OCI-LY7 (cell line): ENCODE data around the gene SLC13A2. TPM values are rescaled to one million over a fixed set of nuclear protein-coding genes. Genes with fewer than 3 reads are reported as not detected.

Experiments
- BruUV-seq: library from RNA; stranded (reverse); fragments of 400-500 nt; replicated peaks from 2 replicates; lab custom pipeline; 2021; lab: Mats Ljungman, UMichigan
- CTCF ChIA-PET: fragments of 300-600 bp; sonication (Branson Sonifier 250); formaldehyde crosslinking; loops from one replicate; lab custom pipeline; 2022; ENCODE audit warnings: antibody characterized with exemption; ENCODE audit not compliant: unreplicated experiment; lab: Charles Lee
- POLR2A ChIA-PET: fragments of 300-600 bp; sonication (Branson Sonifier 250); formaldehyde crosslinking; loops from one replicate; lab custom pipeline; 2022; ENCODE audit warnings: antibody characterized with exemption; lab: Charles Lee
- DNase-seq: peaks from one replicate; pipeline ENCODE4 v3.0.0-alpha.2; 2015; ENCODE audit warnings: low spot score
- H2AFZ ChIP-seq: fragments of 200-600 bp; sonication (generic), shearing (Covaris generic); 2 replicates; pipeline ENCODE4 v1.6.1; 2014; ENCODE audit warnings: mild to moderate bottlenecking, antibody characterized with exemption, low read length, moderate library complexity
- H3K27ac ChIP-seq: fragments of 200-600 bp; sonication (generic); 2 replicates; pipeline ENCODE4 v1.5.1; 2014; ENCODE audit warnings: mixed run types, low read depth, mild to moderate bottlenecking, moderate library complexity, low read length, inconsistent platforms; ENCODE audit not compliant: poor library complexity, severe bottlenecking
- H3K36me3 ChIP-seq: fragments of 200-600 bp; sonication (generic); 2 replicates; pipeline ENCODE4 v1.6.1; 2014; ENCODE audit warnings: mild to moderate bottlenecking, antibody characterized with exemption, low read length, moderate library complexity, mixed read lengths; ENCODE audit not compliant: insufficient read depth
- H3K4me1 ChIP-seq: fragments of 200-600 bp; sonication (generic); 2 replicates; pipeline ENCODE4 v1.5.1; 2014; ENCODE audit warnings: mild to moderate bottlenecking, low read length; ENCODE audit not compliant: insufficient read depth, poor library complexity, severe bottlenecking
- H3K4me2 ChIP-seq: fragments of 200-600 bp; sonication (generic); 2 replicates; pipeline ENCODE4 v1.6.1; 2014; ENCODE audit warnings: mild to moderate bottlenecking, low read length
- H3K4me3 ChIP-seq: fragments of 200-600 bp; sonication (generic); 2 replicates; pipeline ENCODE4 v1.5.1; 2014; ENCODE audit warnings: mild to moderate bottlenecking, low read depth, low read length; ENCODE audit not compliant: poor library complexity, severe bottlenecking
- H3K79me2 ChIP-seq: fragments of 200-600 bp; sonication (generic); 2 replicates; pipeline ENCODE4 v1.6.1; 2016; ENCODE audit warnings: low read depth, mild to moderate bottlenecking, low read length, moderate library complexity, mixed read lengths; ENCODE audit not compliant: insufficient read depth
- H3K9me2 ChIP-seq: fragments of 200-600 bp; sonication (generic); 2 replicates; pipeline ENCODE4 v1.6.1; 2016; ENCODE audit warnings: mild to moderate bottlenecking, low read length, mixed read lengths; ENCODE audit not compliant: insufficient read depth
- H3K9me3 ChIP-seq: fragments of 200-600 bp; sonication (generic); 2 replicates; pipeline ENCODE4 v1.6.1; 2014; ENCODE audit warnings: mild to moderate bottlenecking, mixed run types, low read length, mixed read lengths
- H4K20me1 ChIP-seq: fragments of 200-600 bp; sonication (generic); 2 replicates; pipeline ENCODE4 v1.6.1; 2014; ENCODE audit warnings: mild to moderate bottlenecking, antibody characterized with exemption, low read length, moderate library complexity, mixed read lengths; ENCODE audit not compliant: insufficient read depth
- EZH2phosphoT487 ChIP-seq: fragments of 200-600 bp; sonication (generic); IDR thresholded peaks from 2 replicates; pipeline ENCODE4 v1.6.1; 2018; ENCODE audit warnings: low read depth, borderline replicate concordance, mild to moderate bottlenecking, mixed run types, antibody characterized with exemption, low read length, moderate library complexity, mixed read lengths
- intact Hi-C: fragments of 100-400 bp; cut with micrococcal nuclease; formaldehyde crosslinking; loops from one replicate; pipeline ENCODE4 v1.10.0; 2022; ENCODE audit not compliant: unreplicated experiment
- total RNA-seq, 2 experiments: library from RNA; depleted of rRNA in 1 of 2; stranded (reverse); fragments of >200 nt in 1 of 2; shearing (Covaris generic) in 1 of 2; gene quantifications; 2 replicates each; pipeline ENCODE4 v1.2.3, GENCODE V29; 2014 to 2022
- TF ChIP-seq, protein P1 (sequence below): fragments of 200-600 bp; sonication (generic); conservative IDR thresholded peaks from 2 replicates; pipeline ENCODE4 v1.5.1; 2014; ENCODE audit warnings: mild to moderate bottlenecking, antibody characterized with exemption, low read length, moderate library complexity, mixed read lengths

SLC13A2 gene
- total RNA-seq, 2 experiments from 2014 or later: not detected

- Histone ChIP-seq H2AFZ (no peak overlapping the region), H3K4me3 (no peak overlapping the region), H3K4me2 (no peak overlapping the region), H3K4me1 (no peaks in the 10 kb centered on the region), H3K9me2 (no peaks in the 10 kb centered on the region), H3K36me3 (no peaks in the 10 kb centered on the region), H3K27ac (no peak overlapping the region), H4K20me1 (no peaks in the 10 kb centered on the region), H3K79me2 (no peaks in the 10 kb centered on the region), H3K9me3 (no peaks in the 10 kb centered on the region)
- TF ChIP-seq, protein P1, sequence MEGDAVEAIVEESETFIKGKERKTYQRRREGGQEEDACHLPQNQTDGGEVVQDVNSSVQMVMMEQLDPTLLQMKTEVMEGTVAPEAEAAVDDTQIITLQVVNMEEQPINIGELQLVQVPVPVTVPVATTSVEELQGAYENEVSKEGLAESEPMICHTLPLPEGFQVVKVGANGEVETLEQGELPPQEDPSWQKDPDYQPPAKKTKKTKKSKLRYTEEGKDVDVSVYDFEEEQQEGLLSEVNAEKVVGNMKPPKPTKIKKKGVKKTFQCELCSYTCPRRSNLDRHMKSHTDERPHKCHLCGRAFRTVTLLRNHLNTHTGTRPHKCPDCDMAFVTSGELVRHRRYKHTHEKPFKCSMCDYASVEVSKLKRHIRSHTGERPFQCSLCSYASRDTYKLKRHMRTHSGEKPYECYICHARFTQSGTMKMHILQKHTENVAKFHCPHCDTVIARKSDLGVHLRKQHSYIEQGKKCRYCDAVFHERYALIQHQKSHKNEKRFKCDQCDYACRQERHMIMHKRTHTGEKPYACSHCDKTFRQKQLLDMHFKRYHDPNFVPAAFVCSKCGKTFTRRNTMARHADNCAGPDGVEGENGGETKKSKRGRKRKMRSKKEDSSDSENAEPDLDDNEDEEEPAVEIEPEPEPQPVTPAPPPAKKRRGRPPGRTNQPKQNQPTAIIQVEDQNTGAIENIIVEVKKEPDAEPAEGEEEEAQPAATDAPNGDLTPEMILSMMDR: no peak
- TF ChIP-seq EZH2phosphoT487: no peak
- CTCF ChIA-PET: no interaction called here
- intact Hi-C loops: no loop called here
- no TSS peak for BruUV-seq
- POLR2A ChIA-PET: no interaction called here
- no peak for DNase-seq
Measured at GRCh38 chr17:28477928-28478327, 4.5 kb downstream of the SLC13A2 start.

DNA sequence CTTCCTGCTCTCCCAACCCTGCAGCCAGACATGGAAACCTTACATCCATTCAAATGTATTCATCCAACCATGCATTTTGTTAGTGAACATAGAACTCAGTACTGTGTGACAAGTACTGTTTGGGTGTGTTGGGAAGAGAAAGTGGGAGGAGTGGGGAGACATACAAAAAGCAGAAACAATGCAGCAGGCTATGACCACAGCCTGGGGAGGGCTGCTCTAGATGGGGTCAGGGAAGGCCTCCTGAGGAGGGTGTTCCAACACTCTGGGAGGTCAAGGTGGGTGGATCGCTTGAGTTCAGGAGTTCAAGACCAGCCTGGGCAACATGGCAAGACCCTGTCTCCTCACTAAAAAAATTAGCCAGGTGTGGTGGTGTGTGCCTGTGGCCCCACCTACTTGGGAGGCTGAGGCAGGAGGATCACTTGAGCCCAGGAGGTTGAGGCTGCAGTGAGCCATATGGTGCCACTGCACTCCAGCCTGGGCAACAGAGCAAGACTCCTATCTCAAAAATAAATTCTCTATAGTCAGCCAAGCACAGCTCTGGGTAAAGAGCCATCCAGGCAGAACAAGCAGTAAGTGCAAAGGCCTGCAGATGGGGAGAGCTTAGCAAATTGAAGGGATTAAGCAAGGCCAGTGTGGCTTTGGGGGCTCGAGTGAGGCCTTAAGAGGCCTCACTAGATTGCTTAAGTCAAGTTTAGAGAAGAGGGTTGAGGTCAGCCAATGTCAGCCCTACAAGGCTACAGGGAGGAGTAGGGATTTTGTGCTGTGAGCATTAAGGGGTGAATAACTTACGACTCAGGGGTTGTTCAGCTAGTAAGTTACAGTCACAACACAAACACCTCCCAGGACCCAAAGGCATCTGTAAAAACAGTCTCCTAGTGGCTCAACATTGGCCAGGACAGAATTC lies 5.5 kb downstream of the SLC13A2 start:
- CTCF ChIA-PET: no interaction called here

More for the DNA sequence above, 5.5 kb downstream of the SLC13A2 start:
- H3K9me2 ChIP-seq: no peaks in the 10 kb centered on the region
- TF ChIP-seq, protein P1: no peak
- no peak for TF ChIP-seq EZH2phosphoT487
- intact Hi-C loops: no loop called here
- DNase-seq: no peak
- no peak overlapping the region for H3K4me2 ChIP-seq
- no peaks in the 10 kb centered on the region for H3K79me2 ChIP-seq
- no TSS peak for BruUV-seq
- POLR2A ChIA-PET: no interaction called here
- no peak overlapping the region for H3K27ac ChIP-seq
- H3K36me3 ChIP-seq: no peaks in the 10 kb centered on the region
- H3K4me1 ChIP-seq: no peaks in the 10 kb centered on the region
- no peak overlapping the region for H2AFZ ChIP-seq
- no peaks in the 10 kb centered on the region for H3K9me3 ChIP-seq
- H4K20me1 ChIP-seq: no peaks in the 10 kb centered on the region
- H3K4me3 ChIP-seq: no peak overlapping the region
